HepG2 (cell line): ENCODE results near the gene ODC1. TPM values are rescaled to one million over a fixed set of nuclear protein-coding genes. Genes with fewer than 3 reads are reported as not detected.
A peak's percentile ranks its signal among the peaks of the same experiment; 100 is the strongest.

Experiments
- ATAC-seq: fragments of 200-7000 bp; cut with Tn5 transposase; 3 replicates; pipeline ENCODE4 v1.9.1; 2020; ENCODE audit warnings: mild to moderate bottlenecking, moderate library complexity
- Bru-seq: library from RNA; stranded (reverse); fragments of 400-500 nt; gene quantifications from one replicate; lab custom pipeline; 2021; lab: Mats Ljungman, UMichigan
- BruChase-seq, 2 experiments: library from RNA; stranded (reverse); fragments of 400-500 nt; gene quantifications; one replicate each; lab custom pipeline; 2021; lab: Mats Ljungman, UMichigan
- BruUV-seq: library from RNA; stranded (reverse); fragments of 400-500 nt; replicated peaks from 2 replicates; lab custom pipeline; 2021; lab: Mats Ljungman, UMichigan
- CTCF ChIA-PET: fragments of 300-600 bp; formaldehyde crosslinking; extraction: SDS; loops from one replicate; lab custom pipeline; 2021; ENCODE audit warnings: low total read pairs, inconsistent platforms, low intra/inter-chr PET ratio; lab: Yijun Ruan, JAX
- POLR2A ChIA-PET: fragments of 350-600 bp; sonication (Branson Sonifier 250); formaldehyde crosslinking; loops from one replicate; lab custom pipeline; 2020; ENCODE audit warnings: antibody characterized with exemption, inconsistent platforms; lab: Yijun Ruan, JAX
- DNase-seq: peaks from one replicate; pipeline ENCODE4 v3.0.0-alpha.2; 2015; ENCODE audit warnings: low spot score
- FAIRE-seq: peaks from 3 replicates; lab custom pipeline; 2011; peaks lifted over from hg19 to GRCh38; lab: Jason Lieb, UNC
- H2AFZ ChIP-seq: one replicate; pipeline ENCODE4 v1.6.1; 2011; ENCODE audit warnings: low read length, inconsistent platforms
- H3K27ac ChIP-seq: fragments of 300-600 bp; 3 replicates; pipeline ENCODE4 v1.8.0; 2011; ENCODE audit warnings: mixed run types, mild to moderate bottlenecking, mixed read lengths, low read length, inconsistent platforms; ENCODE audit not compliant: insufficient read depth; ENCODE audit errors: extremely low read length
- H3K27me3 ChIP-seq, 2 experiments: fragments of 200-600 bp in 1 of 2; 2 replicates in 1 of 2; 3 replicates in 1 of 2; pipeline versions ENCODE4 v1.6.0 to v1.8.0; 2011; ENCODE audit warnings: low read length in 2 of 2, mild to moderate bottlenecking in 2 of 2, moderate library complexity in 2 of 2, inconsistent platforms in 1 of 2; ENCODE audit not compliant: insufficient read depth in 2 of 2, control insufficient read depth in 1 of 2
- H3K36me3 ChIP-seq, 2 experiments: fragments of 200-600 bp in 1 of 2; replicated peaks in 1 of 2; 2 replicates in 1 of 2; 3 replicates in 1 of 2; pipeline versions ENCODE4 v1.5.1 to v1.8.0; 2011; ENCODE audit warnings: low read length in 2 of 2, inconsistent platforms in 1 of 2; ENCODE audit not compliant: insufficient read depth in 2 of 2, control insufficient read depth in 1 of 2
- H3K4me1 ChIP-seq: 2 replicates; pipeline ENCODE4 v1.5.1; 2012; ENCODE audit warnings: low read length, inconsistent platforms; ENCODE audit not compliant: insufficient read depth
- H3K4me2 ChIP-seq: 2 replicates; pipeline ENCODE4 v1.6.0; 2011; ENCODE audit warnings: low read depth, low read length, inconsistent platforms
- H3K4me3 ChIP-seq, 3 experiments: fragments of 200-600 bp in 1 of 3; sonication (generic), shearing (Covaris generic) in 1 of 3; replicated peaks in 1 of 3; 2 replicates each; pipeline ENCODE4 v1.5.1; 2011 to 2016; ENCODE audit warnings: low read length in 3 of 3, inconsistent platforms in 2 of 3, low read depth in 2 of 3, mild to moderate bottlenecking in 2 of 3, control low read depth in 1 of 3, mixed read lengths in 1 of 3; ENCODE audit not compliant: insufficient read depth in 1 of 3
- H3K79me2 ChIP-seq: one replicate; pipeline ENCODE4 v1.6.1; 2011; ENCODE audit warnings: low read length, inconsistent platforms; ENCODE audit not compliant: insufficient read depth
- H3K9ac ChIP-seq: 2 replicates; pipeline ENCODE4 v1.6.0; 2011; ENCODE audit warnings: mild to moderate bottlenecking, low read depth, low read length, inconsistent platforms; ENCODE audit not compliant: insufficient read depth
- H3K9me3 ChIP-seq: 2 replicates; pipeline ENCODE4 v1.5.1; 2012; ENCODE audit warnings: mild to moderate bottlenecking, low read length
- H4K20me1 ChIP-seq: 2 replicates; pipeline ENCODE4 v1.6.0; 2011; ENCODE audit warnings: inconsistent platforms, mild to moderate bottlenecking, low read length, moderate library complexity; ENCODE audit not compliant: insufficient read depth
- NFRKB ChIP-seq: fragments of 450-650 bp; IDR thresholded peaks from 2 replicates; pipeline ENCODE4 v1.6.1; 2017
- PCBP1 ChIP-seq: fragments of 200-400 bp; formaldehyde crosslinking; IDR thresholded peaks from 2 replicates; pipeline ENCODE4 v1.6.1; 2017; ENCODE audit warnings: mild to moderate bottlenecking, low read depth, low read length, borderline replicate concordance
- PHF8 ChIP-seq: sonication (generic); formaldehyde crosslinking; IDR thresholded peaks from 2 replicates; pipeline ENCODE4 v1.5.0; 2020; ENCODE audit warnings: missing genetic modification reagents
- ZFX ChIP-seq: sonication (generic); formaldehyde crosslinking; IDR thresholded peaks from 2 replicates; pipeline ENCODE4 v1.4.0; 2020; ENCODE audit warnings: mild to moderate bottlenecking, low read depth, missing genetic modification reagents, moderate library complexity
- ZNF614 ChIP-seq: IDR thresholded peaks from 2 replicates; pipeline ENCODE4 v1.6.1; 2018; ENCODE audit warnings: missing biosample characterization, missing genetic modification reagents, inconsistent platforms, borderline replicate concordance
- ZNF781 ChIP-seq: sonication (generic); formaldehyde crosslinking; IDR thresholded peaks from 2 replicates; pipeline ENCODE4 v1.5.1; 2020; ENCODE audit warnings: borderline replicate concordance, mild to moderate bottlenecking, missing genetic modification reagents; ENCODE audit errors: not compliant biosample characterization
- ZNF878 ChIP-seq: sonication (generic); formaldehyde crosslinking; IDR thresholded peaks from 2 replicates; pipeline ENCODE4 v1.8.1; 2023; ENCODE audit warnings: mild to moderate bottlenecking, missing genetic modification reagents, moderate library complexity
- ZSCAN12 ChIP-seq: sonication (generic); formaldehyde crosslinking; IDR thresholded peaks from 2 replicates; pipeline ENCODE4 v1.9.0; 2021; ENCODE audit warnings: mild to moderate bottlenecking, missing genetic modification reagents
- WGBS: methylation state at CpG from one replicate; pipeline ENCODE4 v1.1.6; 2017; ENCODE audit warnings: low lambda C conversion rate; 5-methylcytosine and 5-hydroxymethylcytosine counted together
- in situ Hi-C: cut with HindIII; loops from 2 replicates; pipeline ENCODE4 v1.10.0; 2017; ENCODE audit warnings: low pct_unique_long_range_greater_than_20kb; ENCODE audit not compliant: extremely low pct_ligation_motif_present
- intact Hi-C: fragments of 100-400 bp; cut with micrococcal nuclease; formaldehyde crosslinking; loops from one replicate; pipeline ENCODE4 v1.10.0; 2022; ENCODE audit not compliant: unreplicated experiment
- long read RNA-seq, 2 experiments: library from RNA in 1 of 2; library from polyadenylated mRNA in 1 of 2; stranded (forward) in 1 of 2; unstranded in 1 of 2; transcript quantifications; one replicate each; pipeline ENCODE4 v2.0.0, GENCODE V29; 2019 to 2022
- polyA minus RNA-seq, 3 experiments: library from RNA; depleted of rRNA, polyadenylated mRNA; stranded (reverse); fragments of >200 nt; gene quantifications; 2 replicates each; pipeline ENCODE4 v1.2.3, GENCODE V29; 2011; ENCODE audit warnings: low replicate concordance in 1 of 3
- polyA plus RNA-seq, 8 experiments: library from polyadenylated mRNA; depleted of rRNA in 3 of 8; stranded (reverse) in 7 of 8; unstranded in 1 of 8; fragments of >200 nt; fragmentation: Illumina TruSeq in 4 of 8; extraction: Trizol in 4 of 8; gene quantifications; 2 replicates each; pipeline versions ENCODE4 v1.2.1 to v1.2.3, GENCODE V29; 2011 to 2016; ENCODE audit warnings: low read depth in 4 of 8, missing spikeins in 1 of 8, mixed read lengths in 1 of 8; ENCODE audit not compliant: insufficient read depth in 1 of 8
- total RNA-seq, 5 experiments: library from RNA; depleted of rRNA; stranded (reverse); fragments of >200 nt; fragmentation: Illumina TruSeq; extraction: Trizol; gene quantifications; 2 replicates each; pipeline ENCODE4 v1.2.3, GENCODE V29; 2016; ENCODE audit warnings: low read depth in 1 of 5
- TF ChIP-seq, protein P1 (sequence below): sonication (generic); formaldehyde crosslinking; IDR thresholded peaks from 2 replicates; pipeline ENCODE4 v1.4.0; 2020; ENCODE audit warnings: missing genetic modification reagents, mild to moderate bottlenecking, borderline replicate concordance
- TF ChIP-seq, protein P2 (sequence below): sonication (generic); formaldehyde crosslinking; IDR thresholded peaks from 2 replicates; pipeline ENCODE4 v1.4.0; 2020; ENCODE audit warnings: missing genetic modification reagents
- TF ChIP-seq, protein P3 (sequence below): sonication (generic); formaldehyde crosslinking; IDR thresholded peaks from 2 replicates; pipeline ENCODE4 v1.4.0; 2020; ENCODE audit warnings: mild to moderate bottlenecking, missing genetic modification reagents, borderline replicate concordance
- TF ChIP-seq, protein P4 (sequence below): sonication (generic); formaldehyde crosslinking; conservative IDR thresholded peaks from 2 replicates; pipeline ENCODE4 v1.4.0; 2020; ENCODE audit warnings: missing genetic modification reagents

ODC1 gene
- total RNA-seq (2016; rRNA removed; fragmentation: Illumina TruSeq; extraction: Trizol) = 371 and 422 TPM in 2 replicates
- 747 and 845 TPM in 2 replicates for total RNA-seq (2016; cell fraction: cytosol; rRNA removed; fragmentation: Illumina TruSeq; extraction: Trizol; ENCODE audit: low read depth)
- 382 and 405 TPM in 2 replicates for total RNA-seq (2016; cell fraction: insoluble cytoplasmic fraction; rRNA removed; fragmentation: Illumina TruSeq; extraction: Trizol)
- 1,179 and 1,380 TPM in 2 replicates for total RNA-seq (2016; cell fraction: membrane; rRNA removed; fragmentation: Illumina TruSeq; extraction: Trizol)
- total RNA-seq (2016; cell fraction: nucleus; rRNA removed; fragmentation: Illumina TruSeq; extraction: Trizol) = 154 and 170 TPM in 2 replicates
- polyA plus RNA-seq (2011; rRNA removed) = 105 and 142 TPM in 2 replicates
- polyA plus RNA-seq (2011; cell fraction: cytosol; rRNA removed) = 93.6 and 131 TPM in 2 replicates
- 44.5 and 56.5 TPM in 2 replicates for polyA plus RNA-seq (2011; cell fraction: nucleus; rRNA removed)
- polyA plus RNA-seq (2012) = 108 and 109 TPM in 2 replicates
- 923 and 940 TPM in 2 replicates for polyA plus RNA-seq (2016; cell fraction: cytosol; fragmentation: Illumina TruSeq; extraction: Trizol; ENCODE audit: low read depth)
- 367 and 392 TPM in 2 replicates for polyA plus RNA-seq (2016; cell fraction: insoluble cytoplasmic fraction; fragmentation: Illumina TruSeq; extraction: Trizol; ENCODE audit: low read depth)
- 1,008 and 1,080 TPM in 2 replicates for polyA plus RNA-seq (2016; cell fraction: membrane; fragmentation: Illumina TruSeq; extraction: Trizol; ENCODE audit: low read depth)
- polyA plus RNA-seq (2016; cell fraction: nucleus; fragmentation: Illumina TruSeq; extraction: Trizol; ENCODE audit: insufficient read depth, low read depth) = 235 and 237 TPM in 2 replicates
- 64.0 and 223 TPM in 2 replicates for polyA minus RNA-seq (2011; rRNA and poly(A)+ RNA removed; ENCODE audit: low replicate concordance)
- 53.3 and 58.5 TPM in 2 replicates for polyA minus RNA-seq (2011; cell fraction: cytosol; rRNA and poly(A)+ RNA removed)
- 32.7 and 35.2 TPM in 2 replicates for polyA minus RNA-seq (2011; cell fraction: nucleus; rRNA and poly(A)+ RNA removed)
- percentile 91 among the genes with signal in this experiment for Bru-seq, nascent RNA
- percentile 99 among the genes with signal in this experiment for BruChase-seq, experiment 1, labeled RNA remaining after a 6-hour chase
- BruChase-seq, experiment 2, labeled RNA remaining after a 2-hour chase = percentile 96 among the genes with signal in this experiment
- long read RNA-seq, experiment 1, transcript ODC1-201 (12 exons, 2,653 nt) = major isoform, 143 of 175 reads
- long read RNA-seq, experiment 1, partial matches to known transcripts = 17 of 175 reads
- long read RNA-seq, experiment 1, other reads (novel, unspliced or antisense) = 15 of 175 reads
- long read RNA-seq, experiment 2, transcript ODC1-201 (12 exons, 2,653 nt) = major isoform, 439 of 636 reads
- long read RNA-seq, experiment 2, partial matches to known transcripts = 128 of 636 reads
- long read RNA-seq, experiment 2, other reads (novel, unspliced or antisense) = 69 of 636 reads

DNA sequence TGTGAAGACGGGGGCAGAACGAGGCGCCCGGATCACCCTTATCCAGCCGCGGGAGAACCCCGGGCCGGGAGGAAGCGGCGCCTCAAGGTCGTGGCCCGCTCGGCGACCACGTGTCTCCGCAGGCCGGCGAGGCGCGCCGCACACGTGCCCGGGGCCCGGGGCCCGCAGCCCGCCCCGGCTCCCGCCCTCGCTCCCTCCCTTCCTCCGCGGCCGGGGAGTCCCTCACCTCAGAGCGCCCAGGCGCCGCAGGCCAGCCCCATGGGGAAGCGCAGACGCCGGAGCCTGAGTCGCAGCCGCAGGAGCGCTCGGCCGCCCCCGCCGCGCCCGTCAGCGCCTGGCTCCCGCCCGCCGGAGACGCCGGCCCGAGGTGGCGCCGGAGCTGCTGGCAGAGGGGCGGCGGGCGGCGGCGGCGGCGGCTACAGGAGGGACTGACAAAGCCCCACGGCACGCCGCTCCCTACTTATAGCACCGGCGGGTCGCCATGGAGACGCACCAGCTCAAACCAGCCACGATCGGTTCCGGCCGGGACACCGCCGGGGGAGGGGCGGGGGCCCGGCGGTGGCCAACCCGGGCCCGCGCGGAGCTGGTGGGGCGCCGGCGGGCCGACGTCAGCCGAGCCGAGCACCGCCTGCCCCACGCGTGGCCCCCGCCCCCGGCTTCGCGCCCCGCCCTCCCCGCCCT lies at the start of gene ODC1:
Gene ODC1, minus strand, starts transcription at position 433 of the 681 bp plus-strand sequence. CDS start 3,295 bp downstream, outside the sequence.
- POLR2A ChIA-PET = interaction anchor here (0.8 to 4.6 kb wide), 14 partner anchors 9 to 605 kb away, joined by 3 to 38 read pairs (median 5); partner anchors contain the start of genes HPCAL1, PDIA6 and TAF1B
- H3K4me1 ChIP-seq = peaks cover 65% of the 10 kb centered on the region
- peak within 1 kb of the TSS; percentile 94 for H3K4me2 ChIP-seq
- no peak within 1 kb of the TSS for H2AFZ ChIP-seq
- intact Hi-C loops (no loop called here), in situ Hi-C loops (loop anchor here (25.0 kb wide), 1 partner anchor 636 kb away; no protein-coding TSS in a partner anchor)
- DNase-seq = peak; percentile 88
- peaks cover 12 to 22% of the 10 kb centered on the region in 2 experiments for H3K36me3 ChIP-seq
- no peaks in the 10 kb centered on the region for H3K27me3 ChIP-seq
- H4K20me1 ChIP-seq = peaks cover 4% of the 10 kb centered on the region; the same call in 1 of the 2 replicates
- H3K9ac ChIP-seq = peak within 1 kb of the TSS; percentile 88
- H3K79me2 ChIP-seq = peaks cover 31% of the 10 kb centered on the region
- 2% methylated on average over 24 of the region's 99 CpGs for WGBS
- no peak for FAIRE-seq
- BruUV-seq = no TSS peak
- CTCF ChIA-PET = no interaction called here
- peak; percentile 62 for ATAC-seq
- H3K27ac ChIP-seq = peak within 1 kb of the TSS; percentile 90
- H3K4me3 ChIP-seq = peak within 1 kb of the TSS; percentile 58 to 75 (median 70)
- H3K9me3 ChIP-seq = no peaks in the 10 kb centered on the region
- TF ChIP-seq, protein P1, sequence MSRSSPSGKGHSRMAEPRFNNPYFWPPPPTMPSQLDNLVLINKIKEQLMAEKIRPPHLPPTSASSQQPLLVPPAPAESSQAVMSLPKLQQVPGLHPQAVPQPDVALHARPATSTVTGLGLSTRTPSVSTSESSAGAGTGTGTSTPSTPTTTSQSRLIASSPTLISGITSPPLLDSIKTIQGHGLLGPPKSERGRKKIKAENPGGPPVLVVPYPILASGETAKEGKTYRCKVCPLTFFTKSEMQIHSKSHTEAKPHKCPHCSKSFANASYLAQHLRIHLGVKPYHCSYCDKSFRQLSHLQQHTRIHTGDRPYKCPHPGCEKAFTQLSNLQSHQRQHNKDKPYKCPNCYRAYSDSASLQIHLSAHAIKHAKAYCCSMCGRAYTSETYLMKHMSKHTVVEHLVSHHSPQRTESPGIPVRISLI (CRISPR knock-in tag) = no peak
- no peak for TF ChIP-seq PCBP1
- TF ChIP-seq, protein P2, sequence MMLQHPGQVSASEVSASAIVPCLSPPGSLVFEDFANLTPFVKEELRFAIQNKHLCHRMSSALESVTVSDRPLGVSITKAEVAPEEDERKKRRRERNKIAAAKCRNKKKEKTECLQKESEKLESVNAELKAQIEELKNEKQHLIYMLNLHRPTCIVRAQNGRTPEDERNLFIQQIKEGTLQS = no peak
- TF ChIP-seq, protein P3, sequence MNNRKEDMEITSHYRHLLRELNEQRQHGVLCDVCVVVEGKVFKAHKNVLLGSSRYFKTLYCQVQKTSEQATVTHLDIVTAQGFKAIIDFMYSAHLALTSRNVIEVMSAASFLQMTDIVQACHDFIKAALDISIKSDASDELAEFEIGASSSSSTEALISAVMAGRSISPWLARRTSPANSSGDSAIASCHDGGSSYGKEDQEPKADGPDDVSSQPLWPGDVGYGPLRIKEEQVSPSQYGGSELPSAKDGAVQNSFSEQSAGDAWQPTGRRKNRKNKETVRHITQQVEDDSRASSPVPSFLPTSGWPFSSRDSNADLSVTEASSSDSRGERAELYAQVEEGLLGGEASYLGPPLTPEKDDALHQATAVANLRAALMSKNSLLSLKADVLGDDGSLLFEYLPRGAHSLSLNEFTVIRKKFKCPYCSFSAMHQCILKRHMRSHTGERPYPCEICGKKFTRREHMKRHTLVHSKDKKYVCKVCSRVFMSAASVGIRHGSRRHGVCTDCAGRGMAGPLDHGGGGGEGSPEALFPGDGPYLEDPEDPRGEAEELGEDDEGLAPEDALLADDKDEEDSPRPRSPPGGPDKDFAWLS = no peak
- TF ChIP-seq ZSCAN12 (CRISPR knock-in tag) = peak; percentile 97
- TF ChIP-seq ZFX (CRISPR knock-in tag) = peak; percentile 92
- TF ChIP-seq NFRKB = no peak
- no peak for TF ChIP-seq ZNF781 (CRISPR knock-in tag)
- peak; percentile 93; the same call in 1 of the 2 replicates for TF ChIP-seq ZNF878 (CRISPR knock-in tag)
- 0 out of 2 replicates have a peak, but pooled peaks have one; percentile 26 for TF ChIP-seq ZNF614 (CRISPR knock-in tag)
- TF ChIP-seq, protein P4, sequence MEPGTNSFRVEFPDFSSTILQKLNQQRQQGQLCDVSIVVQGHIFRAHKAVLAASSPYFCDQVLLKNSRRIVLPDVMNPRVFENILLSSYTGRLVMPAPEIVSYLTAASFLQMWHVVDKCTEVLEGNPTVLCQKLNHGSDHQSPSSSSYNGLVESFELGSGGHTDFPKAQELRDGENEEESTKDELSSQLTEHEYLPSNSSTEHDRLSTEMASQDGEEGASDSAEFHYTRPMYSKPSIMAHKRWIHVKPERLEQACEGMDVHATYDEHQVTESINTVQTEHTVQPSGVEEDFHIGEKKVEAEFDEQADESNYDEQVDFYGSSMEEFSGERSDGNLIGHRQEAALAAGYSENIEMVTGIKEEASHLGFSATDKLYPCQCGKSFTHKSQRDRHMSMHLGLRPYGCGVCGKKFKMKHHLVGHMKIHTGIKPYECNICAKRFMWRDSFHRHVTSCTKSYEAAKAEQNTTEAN (CRISPR knock-in tag) = peak; percentile 98
- TF ChIP-seq PHF8 (CRISPR knock-in tag) = peak; percentile 57
